Left ventricle myocardium superior (tissue), 1 donor: ENCODE data around the gene ING2. TPM values are rescaled to one million over a fixed set of nuclear protein-coding genes. Genes with fewer than 3 reads are reported as not detected.

Experiments used
- total RNA-seq: library from RNA; stranded (reverse); fragmentation: NEBNext Ultra II Directional; extraction: Animal tissue kit (Norgen Biotek cat#: 25700); gene quantifications from one replicate; pipeline ENCODE4 v1.2.1, GENCODE V29; 2021
- donor health status: DM: no; HTN: yes; CAD: no; lungs with severe emphysema.

ING2 gene
- total RNA-seq, 1 donor from 2014 or later, result 6.3 TPM

Other genes starting within 250 kb of the ING2 start
- not detected for gene CLDN22, start 184.8 kb upstream of the ING2 start, total RNA-seq
- not detected for gene CLDN24, start 182.6 kb upstream of the ING2 start, total RNA-seq
- gene CDKN2AIP, start 60.4 kb upstream of the ING2 start, total RNA-seq, result 9.2 TPM
- 17.9 TPM for gene RWDD4, start 154.1 kb downstream of the ING2 start, total RNA-seq
- 17.0 TPM for gene TRAPPC11, start 154.2 kb downstream of the ING2 start, total RNA-seq